Uterus (tissue), 2 donors: ENCODE measurements around the gene CALML6.

Experiments used
- CTCF ChIP-seq, 4 experiments: fragments of 200-600 bp in 2 of 4; fragments of 450-650 bp in 2 of 4; sonication (generic) in 2 of 4; IDR thresholded peaks; one replicate each; pipeline ENCODE4 v1.5.1; 2016 to 2019; ENCODE audit warnings: antibody characterized with exemption in 4 of 4, mild to moderate bottlenecking in 2 of 4, moderate library complexity in 1 of 4
- POLR2A ChIP-seq, 2 donors: fragments of 450-650 bp; IDR thresholded peaks; one replicate each; pipeline ENCODE4 v1.6.1; 2016; ENCODE audit warnings: antibody characterized with exemption in 2 of 2, mild to moderate bottlenecking in 1 of 2, moderate library complexity in 1 of 2

DNA sequence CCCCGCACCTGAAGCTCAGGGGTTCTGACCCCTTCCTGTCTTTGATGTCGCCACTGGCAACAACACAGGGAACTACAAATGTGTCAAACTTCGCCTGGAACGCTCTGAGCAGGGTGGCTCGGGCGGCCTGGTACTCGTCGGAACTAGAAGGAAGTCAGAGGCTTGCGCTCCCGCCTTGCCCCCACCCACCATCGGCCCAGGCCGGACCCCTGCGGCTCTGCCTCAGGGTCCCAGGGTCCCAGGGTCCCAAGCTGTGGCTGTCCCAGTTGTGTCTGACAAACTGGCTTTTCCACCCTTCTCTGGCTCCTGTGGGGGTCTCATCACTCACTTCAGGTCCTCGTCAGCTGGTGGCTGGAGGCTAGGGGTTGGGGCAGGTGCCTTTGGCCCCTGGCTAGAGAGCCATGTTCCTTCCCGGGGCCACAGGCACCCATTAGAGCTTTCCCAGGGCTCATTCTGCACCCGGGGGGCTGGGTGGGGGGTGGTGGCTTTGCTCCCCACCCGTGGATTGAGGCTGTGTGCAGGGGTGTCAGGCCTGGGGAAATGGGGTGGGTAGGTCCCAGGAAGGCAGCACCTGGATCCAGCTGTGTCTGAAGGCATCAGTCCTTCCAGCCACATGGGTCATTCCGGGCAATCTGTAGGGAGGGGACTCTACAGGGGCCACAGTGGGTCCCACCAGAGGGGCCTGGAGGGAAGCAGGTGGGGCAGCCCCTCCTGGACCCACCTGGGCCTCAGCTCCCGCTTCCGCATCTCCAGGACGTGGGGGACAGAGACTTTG, 12.0 kb downstream of the CALML6 start:
- no peak for TF ChIP-seq CTCF (IDR thresholded peaks at IDR 0.05)
- no peak for TF ChIP-seq POLR2A (IDR thresholded peaks at IDR 0.05)
